GM12801 (cell line): ENCODE measurements around the gene MAX.

Experiments used
- TF ChIP-seq, protein P1 (sequence below): IDR thresholded peaks from one replicate; pipeline ENCODE4 v1.5.1; 2011; ENCODE audit warnings: control low read depth; ENCODE audit not compliant: insufficient read length; ENCODE audit errors: extremely low read depth

The MAX gene

GRCh38 chr14:65045709-65046108, 56.6 kb downstream of the MAX start:
- TF ChIP-seq, protein P1, sequence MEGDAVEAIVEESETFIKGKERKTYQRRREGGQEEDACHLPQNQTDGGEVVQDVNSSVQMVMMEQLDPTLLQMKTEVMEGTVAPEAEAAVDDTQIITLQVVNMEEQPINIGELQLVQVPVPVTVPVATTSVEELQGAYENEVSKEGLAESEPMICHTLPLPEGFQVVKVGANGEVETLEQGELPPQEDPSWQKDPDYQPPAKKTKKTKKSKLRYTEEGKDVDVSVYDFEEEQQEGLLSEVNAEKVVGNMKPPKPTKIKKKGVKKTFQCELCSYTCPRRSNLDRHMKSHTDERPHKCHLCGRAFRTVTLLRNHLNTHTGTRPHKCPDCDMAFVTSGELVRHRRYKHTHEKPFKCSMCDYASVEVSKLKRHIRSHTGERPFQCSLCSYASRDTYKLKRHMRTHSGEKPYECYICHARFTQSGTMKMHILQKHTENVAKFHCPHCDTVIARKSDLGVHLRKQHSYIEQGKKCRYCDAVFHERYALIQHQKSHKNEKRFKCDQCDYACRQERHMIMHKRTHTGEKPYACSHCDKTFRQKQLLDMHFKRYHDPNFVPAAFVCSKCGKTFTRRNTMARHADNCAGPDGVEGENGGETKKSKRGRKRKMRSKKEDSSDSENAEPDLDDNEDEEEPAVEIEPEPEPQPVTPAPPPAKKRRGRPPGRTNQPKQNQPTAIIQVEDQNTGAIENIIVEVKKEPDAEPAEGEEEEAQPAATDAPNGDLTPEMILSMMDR = no peak

DNA sequence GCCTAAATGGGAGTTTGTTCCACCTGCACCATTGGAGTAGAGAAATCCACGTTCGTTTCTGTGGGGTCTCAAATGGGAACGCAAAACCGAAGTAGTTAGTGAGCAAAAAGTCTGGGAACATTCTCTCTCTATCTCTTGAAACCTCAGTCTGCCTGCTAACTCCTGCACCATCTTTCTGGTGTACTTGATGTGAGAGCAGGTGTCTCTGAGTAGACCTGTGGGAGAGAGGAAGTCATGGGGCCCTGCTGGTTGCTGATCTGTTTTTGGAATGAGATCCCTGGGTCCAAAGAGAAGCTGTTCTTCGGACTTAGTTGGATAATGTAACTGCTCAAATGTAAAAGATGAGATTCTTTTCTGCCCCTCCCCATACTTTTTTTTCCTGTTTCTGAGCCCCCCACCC, 57.3 kb downstream of the MAX start:
- TF ChIP-seq, protein P1 = no peak

GRCh38 chr14:65044596-65044959, 57.7 kb downstream of the MAX start:
- TF ChIP-seq, protein P1 = no peak

DNA sequence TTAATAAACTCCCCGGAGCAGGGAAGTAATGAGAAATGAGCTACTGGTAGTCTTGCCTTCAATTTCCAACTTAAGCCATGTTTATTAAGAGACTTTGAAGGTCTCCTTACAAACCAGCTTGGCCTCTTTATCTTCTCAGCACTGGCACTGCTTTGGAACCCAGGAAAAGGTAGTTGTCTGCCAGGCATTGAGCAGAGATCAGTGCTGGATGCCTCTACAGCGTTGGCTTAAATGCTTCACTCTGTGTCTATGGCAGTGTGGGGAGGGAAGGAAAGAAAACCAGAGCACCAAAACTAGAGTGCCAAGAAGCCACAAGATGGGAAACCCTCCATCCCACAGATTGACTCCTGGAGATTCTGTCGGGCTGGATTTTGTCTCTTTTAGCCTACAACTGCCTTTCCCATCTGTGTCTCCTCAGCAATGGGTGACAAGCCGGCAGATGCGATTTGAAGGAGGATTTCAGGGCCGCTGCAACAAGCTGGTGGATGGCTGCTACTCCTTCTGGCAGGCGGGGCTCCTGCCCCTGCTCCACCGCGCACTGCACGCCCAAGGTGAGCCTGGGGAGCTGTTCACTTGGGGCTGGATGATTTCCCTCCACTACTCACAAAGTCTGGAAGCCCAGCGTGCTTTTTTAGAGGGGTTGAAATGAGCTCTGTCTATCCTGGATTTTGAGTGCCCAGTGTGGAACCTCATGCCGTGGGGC, 58.3 kb downstream of the MAX start:
- TF ChIP-seq, protein P1 = no peak

DNA sequence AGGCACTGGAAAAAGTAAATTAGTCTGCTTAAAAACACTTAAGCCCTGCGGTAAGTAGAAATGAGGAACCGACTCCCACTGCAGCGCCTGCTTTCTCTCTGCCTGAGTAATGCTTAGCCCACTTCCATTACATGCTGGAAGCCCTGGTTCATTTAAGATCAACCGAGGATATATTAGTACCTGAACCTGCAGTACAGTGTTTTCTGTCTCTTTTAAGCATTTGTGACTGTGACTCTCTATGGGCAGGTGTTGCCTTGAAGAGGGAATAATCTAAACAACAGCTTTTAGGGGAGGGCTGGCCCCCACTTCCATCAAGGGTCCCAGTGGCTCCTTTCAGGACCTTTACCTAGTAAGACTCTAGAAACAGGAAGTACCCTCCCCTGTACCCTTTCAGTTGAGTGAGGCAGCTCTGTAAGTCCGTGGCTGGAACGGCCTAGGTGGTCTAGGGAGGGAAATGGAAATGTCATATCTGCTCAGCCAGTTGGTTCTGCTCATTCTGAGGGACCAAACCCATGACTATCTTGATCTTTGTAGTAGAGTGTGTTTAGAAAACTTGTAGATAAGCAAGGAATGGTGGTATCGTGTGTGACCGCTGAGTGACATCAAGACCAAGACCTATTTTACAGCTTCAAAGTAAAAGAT, 59.5 kb downstream of the MAX start:
- TF ChIP-seq, protein P1 = no peak

- TF ChIP-seq, protein P1 = no peak
Measured at GRCh38 chr14:65042296-65042695, 60.0 kb downstream of the MAX start.

DNA sequence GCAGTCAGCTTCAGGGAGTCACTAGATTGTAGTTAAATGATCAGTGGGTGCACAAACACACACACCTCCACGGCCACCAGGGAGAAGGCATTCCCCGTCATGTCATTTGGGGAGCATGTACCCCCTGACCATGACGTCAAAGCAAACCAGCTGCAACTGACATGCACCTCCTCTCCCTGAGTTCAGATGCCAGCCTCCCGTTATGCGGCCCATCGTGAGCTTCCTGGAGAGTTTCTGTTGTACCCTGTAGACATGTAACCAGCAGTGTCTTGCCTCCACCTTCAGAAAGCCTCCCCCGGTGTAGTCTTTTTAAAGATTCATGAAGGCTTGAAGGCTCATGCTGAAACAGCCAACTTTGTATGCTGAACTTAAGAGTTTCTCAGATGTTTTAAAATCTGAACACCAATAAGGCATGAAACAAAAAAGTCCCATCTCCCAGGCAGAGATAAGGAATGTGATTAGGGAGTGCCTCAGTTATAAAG, 60.8 kb downstream of the MAX start:
- TF ChIP-seq, protein P1 = no peak
